Loucy (cell line): ENCODE measurements around the gene LIN28A.

Experiments used
- H2AFZ ChIP-seq: fragments of 200-600 bp; sonication (generic); 2 replicates; pipeline ENCODE4 v1.6.0; 2016; ENCODE audit warnings: antibody characterized with exemption, mild to moderate bottlenecking, low read length, moderate library complexity
- H3F3A ChIP-seq: fragments of 200-600 bp; 2 replicates; pipeline ENCODE4 v1.6.0; 2016; ENCODE audit warnings: antibody characterized with exemption, low read depth, mild to moderate bottlenecking
- H3K27me3 ChIP-seq: fragments of 200-600 bp; sonication (generic); 2 replicates; pipeline ENCODE4 v1.6.1; 2014; ENCODE audit warnings: low read length, mild to moderate bottlenecking; ENCODE audit not compliant: insufficient read depth, poor library complexity, severe bottlenecking
- H3K36me3 ChIP-seq: fragments of 200-600 bp; sonication (generic); 2 replicates; pipeline ENCODE4 v1.6.1; 2016; ENCODE audit warnings: low read length; ENCODE audit not compliant: insufficient read depth
- H3K4me1 ChIP-seq: fragments of 200-600 bp; sonication (generic); 2 replicates; pipeline ENCODE4 v1.5.1; 2014; ENCODE audit warnings: low read length, mild to moderate bottlenecking; ENCODE audit not compliant: insufficient read depth, poor library complexity, severe bottlenecking
- H3K4me2 ChIP-seq: fragments of 200-600 bp; sonication (generic); 2 replicates; pipeline ENCODE4 v1.6.0; 2014; ENCODE audit warnings: antibody characterized with exemption, low read length, low read depth, mild to moderate bottlenecking; ENCODE audit not compliant: poor library complexity, severe bottlenecking
- H3K4me3 ChIP-seq: fragments of 200-600 bp; sonication (generic); 2 replicates; pipeline ENCODE4 v1.5.1; 2014; ENCODE audit warnings: low read length, mild to moderate bottlenecking, mixed read lengths; ENCODE audit not compliant: poor library complexity, severe bottlenecking
- H3K79me2 ChIP-seq: fragments of 200-600 bp; sonication (generic); 2 replicates; pipeline ENCODE4 v1.6.1; 2014; ENCODE audit warnings: low read length; ENCODE audit not compliant: insufficient read depth
- H3K9ac ChIP-seq: fragments of 200-600 bp; sonication (generic); 2 replicates; pipeline ENCODE4 v1.6.0; 2014; ENCODE audit warnings: mild to moderate bottlenecking, low read depth, low read length, moderate library complexity; ENCODE audit not compliant: poor library complexity, severe bottlenecking
- H3K9me2 ChIP-seq: fragments of 200-600 bp; sonication (generic); replicated peaks from 2 replicates; pipeline ENCODE4 v1.6.1; 2016; ENCODE audit warnings: low read depth, low read length, mixed read lengths
- H3K9me3 ChIP-seq: fragments of 200-600 bp; sonication (generic); 2 replicates; pipeline ENCODE4 v1.6.1; 2014; ENCODE audit warnings: mild to moderate bottlenecking, antibody characterized with exemption, low read length, low read depth; ENCODE audit not compliant: insufficient read depth
- H4K20me1 ChIP-seq: fragments of 200-600 bp; sonication (generic); 2 replicates; pipeline ENCODE4 v1.6.0; 2014; ENCODE audit warnings: antibody characterized with exemption, low read length, mild to moderate bottlenecking; ENCODE audit not compliant: insufficient read depth, poor library complexity, severe bottlenecking
- EZH2phosphoT487 ChIP-seq: fragments of 200-600 bp; IDR thresholded peaks from 2 replicates; pipeline ENCODE4 v1.6.1; 2018; ENCODE audit warnings: antibody characterized with exemption, mild to moderate bottlenecking, moderate library complexity, borderline replicate concordance
- TF ChIP-seq, protein P1 (sequence below): fragments of 200-600 bp; sonication (generic); conservative IDR thresholded peaks from 2 replicates; pipeline ENCODE4 v1.5.1; 2014; ENCODE audit warnings: mild to moderate bottlenecking, antibody characterized with exemption, low read length

The LIN28A gene

GRCh38 chr1:26478988-26479387 is 68.4 kb downstream of the LIN28A start:
- no peaks in the 10 kb centered on the region for H3K27me3 ChIP-seq
- H3K79me2 ChIP-seq, result peaks cover 25% of the 10 kb centered on the region
- no peak overlapping the region for H3K9ac ChIP-seq
- H3K36me3 ChIP-seq, result peaks cover 31% of the 10 kb centered on the region
- no peak overlapping the region for H2AFZ ChIP-seq
- peaks cover 24% of the 10 kb centered on the region for H4K20me1 ChIP-seq
- no peak for TF ChIP-seq EZH2phosphoT487
- TF ChIP-seq, protein P1, sequence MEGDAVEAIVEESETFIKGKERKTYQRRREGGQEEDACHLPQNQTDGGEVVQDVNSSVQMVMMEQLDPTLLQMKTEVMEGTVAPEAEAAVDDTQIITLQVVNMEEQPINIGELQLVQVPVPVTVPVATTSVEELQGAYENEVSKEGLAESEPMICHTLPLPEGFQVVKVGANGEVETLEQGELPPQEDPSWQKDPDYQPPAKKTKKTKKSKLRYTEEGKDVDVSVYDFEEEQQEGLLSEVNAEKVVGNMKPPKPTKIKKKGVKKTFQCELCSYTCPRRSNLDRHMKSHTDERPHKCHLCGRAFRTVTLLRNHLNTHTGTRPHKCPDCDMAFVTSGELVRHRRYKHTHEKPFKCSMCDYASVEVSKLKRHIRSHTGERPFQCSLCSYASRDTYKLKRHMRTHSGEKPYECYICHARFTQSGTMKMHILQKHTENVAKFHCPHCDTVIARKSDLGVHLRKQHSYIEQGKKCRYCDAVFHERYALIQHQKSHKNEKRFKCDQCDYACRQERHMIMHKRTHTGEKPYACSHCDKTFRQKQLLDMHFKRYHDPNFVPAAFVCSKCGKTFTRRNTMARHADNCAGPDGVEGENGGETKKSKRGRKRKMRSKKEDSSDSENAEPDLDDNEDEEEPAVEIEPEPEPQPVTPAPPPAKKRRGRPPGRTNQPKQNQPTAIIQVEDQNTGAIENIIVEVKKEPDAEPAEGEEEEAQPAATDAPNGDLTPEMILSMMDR, result no peak
- H3K4me2 ChIP-seq, result no peak overlapping the region
- peaks cover 10% of the 10 kb centered on the region for H3K4me1 ChIP-seq
- no peaks in the 10 kb centered on the region for H3K9me2 ChIP-seq
- no peak overlapping the region for H3K4me3 ChIP-seq
- H3K9me3 ChIP-seq, result no peaks in the 10 kb centered on the region
- peaks cover 23% of the 10 kb centered on the region for H3F3A ChIP-seq
